NCI-H446 treated with DMSO at 0.1 percent for 48 hours (cell line): Measurements from ENCODE around the gene CA12.
"Not testable (repeated sequence)": the region's sequence is repeated elsewhere in the genome, so short reads cannot be mapped to it uniquely, and the experiment has no call there.

Experiments used
- DNase-seq: peaks from one replicate; lab custom pipeline; 2025; lab: John Stamatoyannopoulos, UW

CA12 gene

GRCh38 chr15:63381301-63382204 lies at the start of gene CA12:
CA12 (minus strand) TSS chr15:63381846; CDS start chr15:63381720, 126 bp downstream.
- no peak for DNase-seq

- DNase-seq = no peak
Observed at GRCh38 chr15:63430766-63431451, 49.3 kb upstream of the CA12 start.

- no peak for DNase-seq
Observed at GRCh38 chr15:63426552-63426951, 44.9 kb upstream of the CA12 start.

GRCh38 chr15:63425426-63425985 lies 43.9 kb upstream of the CA12 start:
- no peak for DNase-seq

GRCh38 chr15:63422891-63423590 lies 41.4 kb upstream of the CA12 start:
- no peak for DNase-seq

GRCh38 chr15:63421433-63421832 lies 39.8 kb upstream of the CA12 start:
- no peak for DNase-seq

- DNase-seq = no peak
Observed at GRCh38 chr15:63420333-63420747, 38.7 kb upstream of the CA12 start.

- DNase-seq = no peak
Observed at GRCh38 chr15:63418811-63419210, 37.2 kb upstream of the CA12 start.

GRCh38 chr15:63417721-63418120 lies 36.1 kb upstream of the CA12 start:
- DNase-seq = no peak

GRCh38 chr15:63417274-63417673 lies 35.6 kb upstream of the CA12 start:
- DNase-seq = not testable (repeated sequence)

- DNase-seq = no peak
Observed at GRCh38 chr15:63414474-63415120, 33.0 kb upstream of the CA12 start.

- no peak for DNase-seq
Observed at GRCh38 chr15:63412551-63412950, 30.9 kb upstream of the CA12 start.

- DNase-seq = no peak
Observed at GRCh38 chr15:63411866-63412265, 30.2 kb upstream of the CA12 start.

- no peak for DNase-seq
Observed at GRCh38 chr15:63409179-63409578, 27.5 kb upstream of the CA12 start.

- DNase-seq = peak; percentile 36
Observed at GRCh38 chr15:63408524-63408923, 26.9 kb upstream of the CA12 start.

GRCh38 chr15:63407612-63408011 lies 26.0 kb upstream of the CA12 start:
- DNase-seq = no peak

GRCh38 chr15:63405683-63406390 lies 24.2 kb upstream of the CA12 start:
- no peak for DNase-seq

- DNase-seq = no peak
Observed at GRCh38 chr15:63405159-63405558, 23.5 kb upstream of the CA12 start.

- no peak for DNase-seq
Observed at GRCh38 chr15:63403254-63403945, 21.8 kb upstream of the CA12 start.

- peak; percentile 26 for DNase-seq
Observed at GRCh38 chr15:63402498-63403253, 21.0 kb upstream of the CA12 start.
